GM19395 (cell line): ENCODE measurements around the gene GBF1.

Source experiments
- ATAC-seq: cut with Tn5 transposase; IDR thresholded peaks from one replicate; pipeline ENCODE4 v1.9.1; 2021; ENCODE audit warnings: mild to moderate bottlenecking, moderate library complexity; ENCODE audit not compliant: unreplicated experiment

Gene GBF1

GRCh38 chr10:102402512-102402896 is 157.2 kb downstream of the GBF1 start:
- no peak for ATAC-seq

GRCh38 chr10:102403115-102403514 is 157.8 kb downstream of the GBF1 start:
- no peak for ATAC-seq

- no peak for ATAC-seq
Observed at GRCh38 chr10:102404361-102405107, 159.2 kb downstream of the GBF1 start.

GRCh38 chr10:102405108-102405571 is 159.8 kb downstream of the GBF1 start:
- ATAC-seq, result no peak

GRCh38 chr10:102405632-102406031 is 160.3 kb downstream of the GBF1 start:
- no peak for ATAC-seq

GRCh38 chr10:102406815-102407214 is 161.5 kb downstream of the GBF1 start:
- no peak for ATAC-seq

GRCh38 chr10:102407425-102408130 is 162.2 kb downstream of the GBF1 start:
- no peak for ATAC-seq

GRCh38 chr10:102408131-102408727 is 162.9 kb downstream of the GBF1 start:
- no peak for ATAC-seq

GRCh38 chr10:102408728-102409603 is 163.6 kb downstream of the GBF1 start:
- no peak for ATAC-seq

- no peak for ATAC-seq
Observed at GRCh38 chr10:102409604-102410428, 164.5 kb downstream of the GBF1 start.

- ATAC-seq, result no peak
Observed at GRCh38 chr10:102410429-102411073, 165.2 kb downstream of the GBF1 start.

- no peak for ATAC-seq
Observed at GRCh38 chr10:102411341-102412255, 166.3 kb downstream of the GBF1 start.

GRCh38 chr10:102412293-102412692 is 167.0 kb downstream of the GBF1 start:
- no peak for ATAC-seq

GRCh38 chr10:102413053-102413705 is 167.8 kb downstream of the GBF1 start:
- no peak for ATAC-seq

- no peak for ATAC-seq
Observed at GRCh38 chr10:102413806-102414561, 168.7 kb downstream of the GBF1 start.

GRCh38 chr10:102414749-102415148 is 169.4 kb downstream of the GBF1 start:
- ATAC-seq, result no peak

GRCh38 chr10:102416283-102416682 is 171.0 kb downstream of the GBF1 start:
- no peak for ATAC-seq
